ENCODE results near the gene GLCCI1. TPM values are rescaled to one million over a fixed set of nuclear protein-coding genes. Genes with fewer than 3 reads are reported as not detected.
"Not testable (repeated sequence)": the region's sequence is repeated elsewhere in the genome, so short reads cannot be mapped to it uniquely, and the experiment has no call there.

GLCCI1 gene
- total RNA-seq, 1 experiment from 2014 or later, result 0.76 TPM

DNA sequence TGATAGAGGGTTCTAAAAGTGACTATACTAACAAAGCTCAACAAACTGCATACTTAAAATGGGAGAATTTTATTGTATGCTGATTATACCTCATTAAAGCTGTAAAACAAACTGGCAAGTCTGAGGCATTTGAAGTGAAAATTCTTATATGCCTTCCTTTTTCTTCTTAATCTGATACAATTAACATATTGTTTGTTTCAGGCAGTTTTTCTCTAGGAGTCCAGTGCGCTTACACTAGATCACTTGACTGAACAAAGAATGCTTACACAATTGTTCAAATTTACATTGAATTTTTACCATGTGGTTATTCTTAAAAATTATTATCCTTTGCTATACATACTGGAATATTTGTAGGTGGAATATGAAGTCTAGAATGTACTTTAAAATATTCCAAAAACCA lies 89.0 kb downstream of the GLCCI1 start:
- Histone ChIP-seq H3K36me3 (peaks cover 2% of the 10 kb centered on the region), H3K27me3 (no peaks in the 10 kb centered on the region), H3K9me3 (no peaks in the 10 kb centered on the region; the same call in 1 of the 2 replicates), H3K4me3 (no peak overlapping the region)
- DNase-seq, result no peak

GRCh38 chr7:8058322-8058721 lies 89.7 kb downstream of the GLCCI1 start:
- H3K27me3 ChIP-seq, result no peaks in the 10 kb centered on the region

GRCh38 chr7:8058852-8059251 lies 90.3 kb downstream of the GLCCI1 start:
- Histone ChIP-seq H3K36me3 (peaks cover 4% of the 10 kb centered on the region), H3K9me3 (no peaks in the 10 kb centered on the region; the same call in 1 of the 2 replicates), H3K4me3 (no peak overlapping the region), H3K27me3 (no peaks in the 10 kb centered on the region)
- DNase-seq, result no peak

More at GRCh38 chr7:8058322-8058721, 89.7 kb downstream of the GLCCI1 start:
- Histone ChIP-seq H3K36me3 (peaks cover 4% of the 10 kb centered on the region), H3K9me3 (no peaks in the 10 kb centered on the region; the same call in 1 of the 2 replicates), H3K4me3 (no peak overlapping the region)
- DNase-seq, result no peak

DNA sequence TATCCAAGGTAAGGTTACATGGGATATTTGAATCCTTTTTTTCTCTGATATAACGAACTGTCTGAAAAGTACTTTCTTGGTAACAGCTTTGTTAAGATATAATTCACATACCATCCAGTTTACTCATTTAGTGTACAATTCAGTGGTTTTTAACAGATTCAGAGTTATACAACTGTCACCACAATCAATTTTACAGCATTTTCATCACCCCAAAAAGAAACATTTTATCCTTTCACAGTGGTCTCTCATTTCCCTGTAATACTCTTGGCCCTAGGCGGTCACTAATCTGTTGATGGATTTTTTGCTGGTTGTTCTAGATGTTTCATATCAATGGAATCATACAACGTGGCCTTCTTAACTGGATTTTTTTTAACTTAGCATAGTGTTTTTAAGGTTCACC lies 91.6 kb downstream of the GLCCI1 start:
- no peak for DNase-seq
- Histone ChIP-seq H3K27me3 (no peaks in the 10 kb centered on the region), H3K36me3 (peaks cover 4% of the 10 kb centered on the region), H3K9me3 (no peaks in the 10 kb centered on the region; the same call in 1 of the 2 replicates), H3K4me3 (no peak overlapping the region)

GRCh38 chr7:8063300-8063699 lies 94.7 kb downstream of the GLCCI1 start:
- H3K9me3 ChIP-seq, H3K4me3 ChIP-seq, H3K36me3 ChIP-seq, DNase-seq, H3K27me3 ChIP-seq: not testable (repeated sequence)

- Histone ChIP-seq H3K27me3 (no peaks in the 10 kb centered on the region), H3K4me3 (no peak overlapping the region), H3K9me3 (no peaks in the 10 kb centered on the region; the same call in 1 of the 2 replicates), H3K36me3 (peaks cover 4% of the 10 kb centered on the region)
- no peak for DNase-seq
Measured at GRCh38 chr7:8063706-8064297, 95.2 kb downstream of the GLCCI1 start.

GRCh38 chr7:8064828-8065227 lies 96.2 kb downstream of the GLCCI1 start:
- no peak overlapping the region for H3K4me3 ChIP-seq
- no peaks in the 10 kb centered on the region for H3K27me3 ChIP-seq
- peaks cover 4% of the 10 kb centered on the region for H3K36me3 ChIP-seq
- H3K9me3 ChIP-seq, result no peaks in the 10 kb centered on the region; the same call in 1 of the 2 replicates
- no peak for DNase-seq

- no peaks in the 10 kb centered on the region; the same call in 1 of the 2 replicates for H3K9me3 ChIP-seq
- no peak overlapping the region for H3K4me3 ChIP-seq
- peak; percentile 62 for DNase-seq
- H3K27me3 ChIP-seq, result no peaks in the 10 kb centered on the region
- peaks cover 4% of the 10 kb centered on the region for H3K36me3 ChIP-seq
Measured at GRCh38 chr7:8065356-8065813, 96.8 kb downstream of the GLCCI1 start.

DNA sequence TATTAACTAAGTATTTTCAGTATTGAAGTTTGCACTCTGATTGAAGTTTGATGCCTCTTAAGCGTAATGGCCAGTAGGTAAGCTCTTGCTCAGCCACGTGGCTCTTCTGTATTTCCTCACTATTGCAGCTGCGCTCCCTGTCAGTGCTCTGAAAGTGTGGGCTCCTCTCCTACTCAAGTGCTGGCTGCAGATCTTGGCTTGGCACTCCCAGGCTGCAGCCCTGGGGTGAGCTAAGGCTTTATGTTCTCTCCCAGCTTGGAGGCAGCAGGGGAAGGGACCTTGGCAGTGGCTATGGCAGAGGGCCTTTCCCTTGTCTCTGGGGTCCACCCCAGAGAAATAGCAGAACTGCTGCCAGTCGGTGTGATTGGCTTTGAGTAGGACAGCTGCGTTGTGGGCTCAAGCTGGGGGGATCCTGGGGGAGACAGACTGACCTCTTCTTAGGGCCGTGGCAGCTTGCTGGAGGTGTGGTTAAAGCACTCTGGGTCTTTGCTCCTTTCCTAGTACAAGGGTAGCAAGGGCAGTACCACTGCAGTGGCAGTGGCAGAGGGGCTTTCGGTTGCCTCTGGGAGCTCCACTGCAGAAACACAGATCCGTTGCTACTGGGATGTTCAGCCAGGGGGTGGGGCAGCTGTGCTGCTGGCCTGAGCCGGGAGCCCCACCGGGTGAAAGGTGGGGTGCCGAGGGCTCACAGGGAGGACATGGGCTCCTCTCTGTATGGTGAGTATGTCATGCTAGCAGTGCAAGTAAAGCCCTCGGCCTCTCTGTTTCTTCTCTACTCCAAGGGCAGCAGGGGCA lies 100.5 kb downstream of the GLCCI1 start:
- no peak overlapping the region for H3K4me3 ChIP-seq
- no peaks in the 10 kb centered on the region for H3K9me3 ChIP-seq
- no peak for DNase-seq
- no peaks in the 10 kb centered on the region for H3K36me3 ChIP-seq
- H3K27me3 ChIP-seq, result no peaks in the 10 kb centered on the region

GRCh38 chr7:8070451-8071180 lies 102.0 kb downstream of the GLCCI1 start:
- Histone ChIP-seq H3K27me3 (no peaks in the 10 kb centered on the region), H3K9me3 (no peaks in the 10 kb centered on the region), H3K4me3 (no peak overlapping the region), H3K36me3 (no peaks in the 10 kb centered on the region)
- no peak for DNase-seq

- no peak overlapping the region for H3K4me3 ChIP-seq
- DNase-seq, result no peak
- H3K9me3 ChIP-seq, result no peaks in the 10 kb centered on the region
- H3K36me3 ChIP-seq, result no peaks in the 10 kb centered on the region
- no peaks in the 10 kb centered on the region for H3K27me3 ChIP-seq
Measured at GRCh38 chr7:8078418-8078817, 109.8 kb downstream of the GLCCI1 start.

DNA sequence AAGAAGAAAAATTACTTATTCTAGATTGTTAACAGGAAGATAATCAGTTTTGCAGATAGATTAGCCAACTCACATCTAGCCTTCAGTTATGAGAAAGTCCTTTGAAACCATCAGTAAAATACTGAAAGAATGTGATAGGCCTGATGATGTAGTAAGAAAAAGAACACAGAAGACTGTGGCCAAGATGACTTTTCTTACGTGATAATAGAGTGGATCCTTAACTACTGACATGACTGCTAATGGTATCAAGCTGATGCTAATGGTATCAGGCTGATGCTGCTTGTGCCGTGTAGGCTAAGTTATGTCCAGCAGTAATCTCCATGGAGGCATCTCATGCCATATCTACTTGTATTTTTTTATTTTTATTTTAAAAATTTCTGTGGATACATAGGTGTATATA lies 114.2 kb downstream of the GLCCI1 start:
- no peak for DNase-seq
- H3K36me3 ChIP-seq, result no peaks in the 10 kb centered on the region

GRCh38 chr7:8084836-8085235 lies 116.2 kb downstream of the GLCCI1 start:
- H3K9me3 ChIP-seq, result no peaks in the 10 kb centered on the region

More for the DNA sequence above, 114.2 kb downstream of the GLCCI1 start:
- no peaks in the 10 kb centered on the region for H3K9me3 ChIP-seq
- no peak overlapping the region for H3K4me3 ChIP-seq
- H3K27me3 ChIP-seq, result no peaks in the 10 kb centered on the region

DNA sequence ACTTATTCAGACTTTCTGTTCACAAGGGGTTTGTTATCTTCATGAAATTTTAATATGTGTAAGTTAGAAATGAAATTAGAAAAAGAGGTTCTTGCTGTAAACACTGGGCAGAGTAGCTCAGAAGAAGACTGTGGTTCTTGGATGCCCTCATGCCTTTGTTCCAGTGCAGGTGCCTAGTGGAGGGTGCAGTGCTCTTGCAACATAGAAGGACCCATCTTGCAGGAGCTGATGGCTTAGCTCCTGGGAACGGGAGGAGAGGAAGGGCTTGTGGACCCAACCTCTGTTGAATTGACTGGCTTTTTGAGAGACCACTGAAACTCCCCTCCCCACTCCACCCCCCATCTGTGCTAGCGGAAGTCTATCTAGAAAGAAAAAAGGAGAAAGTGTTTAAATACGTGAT lies 116.8 kb downstream of the GLCCI1 start:
- no peaks in the 10 kb centered on the region for H3K27me3 ChIP-seq
- no peaks in the 10 kb centered on the region for H3K36me3 ChIP-seq
- DNase-seq, result no peak
- no peak overlapping the region for H3K4me3 ChIP-seq
- H3K9me3 ChIP-seq, result no peaks in the 10 kb centered on the region

More at GRCh38 chr7:8084836-8085235, 116.2 kb downstream of the GLCCI1 start:
- DNase-seq, result no peak
- no peaks in the 10 kb centered on the region for H3K36me3 ChIP-seq
- no peaks in the 10 kb centered on the region for H3K27me3 ChIP-seq
- H3K4me3 ChIP-seq, result no peak overlapping the region

- no peak for DNase-seq
- Histone ChIP-seq H3K9me3 (no peaks in the 10 kb centered on the region), H3K4me3 (no peak overlapping the region), H3K36me3 (no peaks in the 10 kb centered on the region), H3K27me3 (no peaks in the 10 kb centered on the region)
Measured at GRCh38 chr7:8086239-8086638, 117.6 kb downstream of the GLCCI1 start.

DNA sequence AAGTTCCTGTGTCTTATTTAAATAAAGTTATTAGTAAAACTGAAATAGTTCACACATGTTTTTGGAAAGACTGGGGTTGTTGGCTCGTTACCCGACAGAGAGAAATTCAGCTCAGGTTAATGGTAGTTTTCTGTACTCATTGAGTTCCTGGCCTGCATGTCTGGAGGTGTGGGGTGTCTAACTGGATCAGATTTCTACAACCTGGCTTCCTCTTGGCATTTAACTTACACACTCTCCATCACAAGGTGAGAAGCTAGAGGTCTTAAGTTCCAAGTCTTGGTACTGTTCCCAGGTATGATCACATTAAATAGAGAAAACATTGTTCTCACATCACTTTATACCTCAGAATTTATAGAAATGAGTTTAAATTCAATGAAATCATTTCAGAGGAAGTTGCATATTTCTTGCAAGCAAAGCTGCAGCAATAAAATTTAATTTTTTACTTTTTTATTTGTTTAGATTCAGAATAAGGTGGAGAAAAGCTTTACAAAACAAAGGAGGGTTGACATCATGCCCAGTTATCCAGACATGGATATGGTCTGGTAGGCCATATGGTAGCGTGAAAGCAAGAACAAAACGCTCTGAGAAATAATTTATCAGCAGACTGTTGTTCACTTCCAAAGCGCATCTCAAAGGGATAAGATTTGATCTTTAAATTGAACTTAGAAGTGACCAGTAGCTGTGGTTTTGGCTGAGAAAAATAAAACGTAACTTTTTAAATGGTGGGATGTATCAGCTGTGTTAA lies 120.6 kb downstream of the GLCCI1 start:
- H3K27me3 ChIP-seq, result no peaks in the 10 kb centered on the region
- no peaks in the 10 kb centered on the region for H3K36me3 ChIP-seq
- no peak overlapping the region for H3K4me3 ChIP-seq
- DNase-seq, result no peak
- H3K9me3 ChIP-seq, result no peaks in the 10 kb centered on the region
